ENCODE data around the gene MED13L.

Gene MED13L

GRCh38 chr12:116015525-116015924 is 262.0 kb downstream of the MED13L start:
- TF ChIP-seq TSHZ2 (CRISPR knock-in tag; IDR thresholded peaks at IDR 0.05) (no peak), ISL1 (CRISPR knock-in tag; IDR thresholded peaks at IDR 0.05) (no peak), PPARA (CRISPR knock-in tag; IDR thresholded peaks at IDR 0.05; ENCODE audit: borderline replicate concordance) (no peak), GLIS3 (CRISPR knock-in tag; IDR thresholded peaks at IDR 0.05) (no peak), PATZ1 (CRISPR knock-in tag; IDR thresholded peaks at IDR 0.05; ENCODE audit: borderline replicate concordance) (no peak), SNAI2 (CRISPR knock-in tag; IDR thresholded peaks at IDR 0.05) (no peak), ZFP3 (CRISPR knock-in tag; IDR thresholded peaks at IDR 0.05) (no peak)
- ATAC-seq = peak; percentile 98

GRCh38 chr12:116012757-116013156 is 264.7 kb downstream of the MED13L start:
- no peak for TF ChIP-seq CSRNP3 (CRISPR knock-in tag; IDR thresholded peaks at IDR 0.05)
- TF ChIP-seq ISL1 (CRISPR knock-in tag; IDR thresholded peaks at IDR 0.05) = no peak
- no peak for TF ChIP-seq CSDC2 (CRISPR knock-in tag; IDR thresholded peaks at IDR 0.05)
- no peak for TF ChIP-seq ZFP3 (CRISPR knock-in tag; IDR thresholded peaks at IDR 0.05)
- TF ChIP-seq PATZ1 (CRISPR knock-in tag; IDR thresholded peaks at IDR 0.05; ENCODE audit: borderline replicate concordance) = no peak
- TF ChIP-seq RARB (CRISPR knock-in tag; IDR thresholded peaks at IDR 0.05) = no peak
- no peak for TF ChIP-seq TOX (CRISPR knock-in tag; IDR thresholded peaks at IDR 0.05; ENCODE audit: borderline replicate concordance)
- ATAC-seq = no peak

- TF ChIP-seq ZC3H10 (CRISPR knock-in tag; IDR thresholded peaks at IDR 0.05) (no peak), ARNTL (CRISPR knock-in tag; IDR thresholded peaks at IDR 0.05; ENCODE audit: borderline replicate concordance, low read depth) (no peak), SNAI2 (CRISPR knock-in tag; IDR thresholded peaks at IDR 0.05) (no peak), ESRRG (CRISPR knock-in tag; IDR thresholded peaks at IDR 0.05) (no peak), CSRNP3 (CRISPR knock-in tag; IDR thresholded peaks at IDR 0.05) (no peak), TSHZ2 (CRISPR knock-in tag; IDR thresholded peaks at IDR 0.05) (no peak), ZFP3 (CRISPR knock-in tag; IDR thresholded peaks at IDR 0.05) (no peak), TCF4 (CRISPR knock-in tag; IDR thresholded peaks at IDR 0.05; ENCODE audit: borderline replicate concordance) (no peak), PATZ1 (CRISPR knock-in tag; IDR thresholded peaks at IDR 0.05; ENCODE audit: borderline replicate concordance) (no peak), OSR1 (CRISPR knock-in tag; IDR thresholded peaks at IDR 0.05) (no peak)
- no peak for ATAC-seq
Observed at GRCh38 chr12:116011217-116011616, 266.3 kb downstream of the MED13L start.
